Measurements from ENCODE around the gene SACM1L.
"Not testable (repeated sequence)": the region's sequence is repeated elsewhere in the genome, so short reads cannot be mapped to it uniquely, and the experiment has no call there.

Gene SACM1L

DNA sequence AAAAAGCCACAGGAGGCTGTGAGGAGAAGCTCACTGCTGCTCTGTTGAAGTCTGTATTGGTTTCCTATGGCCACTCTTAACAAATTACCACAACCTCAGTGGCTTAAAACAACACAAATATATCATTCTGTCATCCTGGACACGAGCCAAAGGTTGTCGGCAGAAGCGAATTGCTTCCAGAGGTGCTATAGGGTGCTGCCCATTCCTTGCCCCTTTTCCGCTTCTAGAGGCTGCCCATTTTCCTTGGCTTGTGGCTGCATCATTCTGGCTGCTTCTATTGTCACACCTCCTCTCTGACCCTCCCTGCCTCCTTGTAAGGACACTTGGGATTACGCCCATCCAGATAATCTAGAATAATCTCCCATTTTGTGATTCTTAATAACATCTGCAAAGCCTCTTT, 6.4 kb upstream of the SACM1L start:
- H3K4me3 ChIP-seq (ENCODE audit: control insufficient read depth, low read depth, low read length) = no peak overlapping the region
- TF ChIP-seq, protein P1, sequence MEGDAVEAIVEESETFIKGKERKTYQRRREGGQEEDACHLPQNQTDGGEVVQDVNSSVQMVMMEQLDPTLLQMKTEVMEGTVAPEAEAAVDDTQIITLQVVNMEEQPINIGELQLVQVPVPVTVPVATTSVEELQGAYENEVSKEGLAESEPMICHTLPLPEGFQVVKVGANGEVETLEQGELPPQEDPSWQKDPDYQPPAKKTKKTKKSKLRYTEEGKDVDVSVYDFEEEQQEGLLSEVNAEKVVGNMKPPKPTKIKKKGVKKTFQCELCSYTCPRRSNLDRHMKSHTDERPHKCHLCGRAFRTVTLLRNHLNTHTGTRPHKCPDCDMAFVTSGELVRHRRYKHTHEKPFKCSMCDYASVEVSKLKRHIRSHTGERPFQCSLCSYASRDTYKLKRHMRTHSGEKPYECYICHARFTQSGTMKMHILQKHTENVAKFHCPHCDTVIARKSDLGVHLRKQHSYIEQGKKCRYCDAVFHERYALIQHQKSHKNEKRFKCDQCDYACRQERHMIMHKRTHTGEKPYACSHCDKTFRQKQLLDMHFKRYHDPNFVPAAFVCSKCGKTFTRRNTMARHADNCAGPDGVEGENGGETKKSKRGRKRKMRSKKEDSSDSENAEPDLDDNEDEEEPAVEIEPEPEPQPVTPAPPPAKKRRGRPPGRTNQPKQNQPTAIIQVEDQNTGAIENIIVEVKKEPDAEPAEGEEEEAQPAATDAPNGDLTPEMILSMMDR (conservative IDR thresholded peaks at IDR 0.05; ENCODE audit: control insufficient read depth, insufficient read depth, low read depth, low read length) = no peak
- no peak for DNase-seq (ENCODE audit: low read depth)

GRCh38 chr3:45683417-45684326, 5.5 kb upstream of the SACM1L start:
- TF ChIP-seq, protein P1 (conservative IDR thresholded peaks at IDR 0.05; ENCODE audit: control insufficient read depth, insufficient read depth, low read depth, low read length) = no peak
- H3K4me3 ChIP-seq (ENCODE audit: control insufficient read depth, low read depth, low read length) = no peak overlapping the region
- peak; percentile 54 for DNase-seq (ENCODE audit: low read depth)

DNA sequence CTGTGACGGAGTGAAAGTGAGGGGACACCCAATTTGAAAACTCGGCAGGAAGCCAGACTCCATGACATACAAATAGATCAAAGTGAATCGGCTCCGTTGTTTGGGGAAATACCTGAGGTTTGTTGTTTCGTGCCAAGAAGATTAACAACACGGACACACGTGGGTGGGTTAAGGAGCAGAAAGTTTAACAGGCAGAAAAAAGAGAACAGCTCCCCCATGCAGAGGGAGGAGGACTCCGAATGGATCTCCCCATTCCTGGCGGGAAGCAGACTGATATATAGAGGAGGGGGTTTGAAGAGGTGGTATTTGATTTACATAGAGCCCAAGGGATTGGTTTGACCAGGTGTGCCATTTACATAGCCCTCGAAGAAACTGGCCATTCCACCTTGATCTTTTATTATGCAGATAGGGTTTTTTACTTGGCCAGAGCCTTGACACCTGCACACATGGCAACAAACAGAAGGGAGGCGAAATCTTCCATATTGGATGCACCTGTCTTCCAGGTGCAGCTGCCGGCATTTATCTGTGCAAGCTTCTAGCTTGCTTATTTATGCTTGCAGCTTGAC, 4.8 kb upstream of the SACM1L start:
- no peak for DNase-seq (ENCODE audit: low read depth)
- no peak overlapping the region for H3K4me3 ChIP-seq (ENCODE audit: control insufficient read depth, low read depth, low read length)
- TF ChIP-seq, protein P1 (conservative IDR thresholded peaks at IDR 0.05; ENCODE audit: control insufficient read depth, insufficient read depth, low read depth, low read length) = no peak

- DNase-seq (ENCODE audit: low read depth); H3K4me3 ChIP-seq (ENCODE audit: control insufficient read depth, low read depth, low read length): not testable (repeated sequence)
Observed at GRCh38 chr3:45685722-45686121, 3.5 kb upstream of the SACM1L start.

- TF ChIP-seq, protein P1 (conservative IDR thresholded peaks at IDR 0.05; ENCODE audit: control insufficient read depth, insufficient read depth, low read depth, low read length) = no peak
- no peak overlapping the region for H3K4me3 ChIP-seq (ENCODE audit: control insufficient read depth, low read depth, low read length)
- no peak for DNase-seq (ENCODE audit: low read depth)
Observed at GRCh38 chr3:45686850-45687249, 2.3 kb upstream of the SACM1L start.

DNA sequence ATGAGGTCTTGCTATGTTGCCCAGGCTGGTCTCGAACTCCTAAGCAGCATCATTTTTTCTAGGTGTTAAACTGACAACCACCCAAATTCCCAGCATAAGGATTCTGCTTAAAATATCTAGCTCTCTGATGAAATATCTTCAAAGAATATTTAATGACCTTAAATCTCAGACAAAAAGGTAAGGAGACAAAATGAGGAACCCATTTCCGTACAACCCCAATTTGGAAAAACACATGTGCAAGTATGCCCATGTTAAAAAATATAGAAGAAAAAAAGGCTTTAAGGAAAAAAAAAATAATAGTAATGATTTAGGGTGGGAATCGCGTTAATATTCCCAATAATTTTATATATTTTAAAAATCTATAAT, 1.4 kb upstream of the SACM1L start:
- DNase-seq (ENCODE audit: low read depth) = no peak
- TF ChIP-seq, protein P1 (conservative IDR thresholded peaks at IDR 0.05; ENCODE audit: control insufficient read depth, insufficient read depth, low read depth, low read length) = no peak
- peak overlapping the region; percentile 84 for H3K4me3 ChIP-seq (ENCODE audit: control insufficient read depth, low read depth, low read length)

- TF ChIP-seq, protein P1 (conservative IDR thresholded peaks at IDR 0.05; ENCODE audit: control insufficient read depth, insufficient read depth, low read depth, low read length) = no peak
- DNase-seq (ENCODE audit: low read depth) = no peak
- H3K4me3 ChIP-seq (ENCODE audit: control insufficient read depth, low read depth, low read length) = peak overlapping the region; percentile 84
Observed at GRCh38 chr3:45688194-45688881, 858 bp upstream of the SACM1L start.

All from fibroblast of mammary gland (primary cell).